ENCODE results near the gene ATOSA. TPM values are rescaled to one million over a fixed set of nuclear protein-coding genes. Genes with fewer than 3 reads are reported as not detected.

Gene ATOSA
- total and polyA plus RNA-seq, 2 of the 13 experiments (the other 11 are each of a cell fraction or from before 2014, with no cell fraction given), result 6.6 to 16.3 TPM

GRCh38 chr15:52678468-52679231, 538 bp downstream of the ATOSA start (continued):
- TF ChIP-seq YEATS2 (CRISPR knock-in tag; IDR thresholded peaks at IDR 0.05; ENCODE audit: borderline replicate concordance) (0 out of 2 replicates have a peak, but pooled peaks have one; percentile 12), SAP130 (CRISPR knock-in tag; IDR thresholded peaks at IDR 0.05; ENCODE audit: low read depth) (peak; percentile 70), ZNF441 (CRISPR knock-in tag; IDR thresholded peaks at IDR 0.05; ENCODE audit: borderline replicate concordance) (0 out of 2 replicates have a peak, but pooled peaks have one; percentile 29), SMAD3 (CRISPR knock-in tag; IDR thresholded peaks at IDR 0.05) (no peak), ZNF619 (CRISPR knock-in tag; IDR thresholded peaks at IDR 0.05) (no peak; the same call in 1 of the 2 replicates), SMAD1 (CRISPR knock-in tag; IDR thresholded peaks at IDR 0.05; ENCODE audit: borderline replicate concordance, low read depth) (no peak), ZFP36L1 (CRISPR knock-in tag; IDR thresholded peaks at IDR 0.05) (peak; percentile 76; the same call in 1 of the 2 replicates), AFF4 (CRISPR knock-in tag; IDR thresholded peaks at IDR 0.05) (no peak), MAFF (IDR thresholded peaks at IDR 0.05; ENCODE audit: low read depth, low read length) (no peak), PHB2 (IDR thresholded peaks at IDR 0.05; ENCODE audit: partially characterized antibody) (no peak), ELF1 (CRISPR knock-in tag; IDR thresholded peaks at IDR 0.05) (0 out of 2 replicates have a peak, but pooled peaks have one; percentile 63), ZBTB8A (CRISPR knock-in tag; IDR thresholded peaks at IDR 0.05; ENCODE audit: borderline replicate concordance, low read depth) (no peak), THRA (CRISPR knock-in tag; IDR thresholded peaks at IDR 0.05; ENCODE audit: borderline replicate concordance) (peak; percentile 97)
- TF ChIP-seq, protein P1, sequence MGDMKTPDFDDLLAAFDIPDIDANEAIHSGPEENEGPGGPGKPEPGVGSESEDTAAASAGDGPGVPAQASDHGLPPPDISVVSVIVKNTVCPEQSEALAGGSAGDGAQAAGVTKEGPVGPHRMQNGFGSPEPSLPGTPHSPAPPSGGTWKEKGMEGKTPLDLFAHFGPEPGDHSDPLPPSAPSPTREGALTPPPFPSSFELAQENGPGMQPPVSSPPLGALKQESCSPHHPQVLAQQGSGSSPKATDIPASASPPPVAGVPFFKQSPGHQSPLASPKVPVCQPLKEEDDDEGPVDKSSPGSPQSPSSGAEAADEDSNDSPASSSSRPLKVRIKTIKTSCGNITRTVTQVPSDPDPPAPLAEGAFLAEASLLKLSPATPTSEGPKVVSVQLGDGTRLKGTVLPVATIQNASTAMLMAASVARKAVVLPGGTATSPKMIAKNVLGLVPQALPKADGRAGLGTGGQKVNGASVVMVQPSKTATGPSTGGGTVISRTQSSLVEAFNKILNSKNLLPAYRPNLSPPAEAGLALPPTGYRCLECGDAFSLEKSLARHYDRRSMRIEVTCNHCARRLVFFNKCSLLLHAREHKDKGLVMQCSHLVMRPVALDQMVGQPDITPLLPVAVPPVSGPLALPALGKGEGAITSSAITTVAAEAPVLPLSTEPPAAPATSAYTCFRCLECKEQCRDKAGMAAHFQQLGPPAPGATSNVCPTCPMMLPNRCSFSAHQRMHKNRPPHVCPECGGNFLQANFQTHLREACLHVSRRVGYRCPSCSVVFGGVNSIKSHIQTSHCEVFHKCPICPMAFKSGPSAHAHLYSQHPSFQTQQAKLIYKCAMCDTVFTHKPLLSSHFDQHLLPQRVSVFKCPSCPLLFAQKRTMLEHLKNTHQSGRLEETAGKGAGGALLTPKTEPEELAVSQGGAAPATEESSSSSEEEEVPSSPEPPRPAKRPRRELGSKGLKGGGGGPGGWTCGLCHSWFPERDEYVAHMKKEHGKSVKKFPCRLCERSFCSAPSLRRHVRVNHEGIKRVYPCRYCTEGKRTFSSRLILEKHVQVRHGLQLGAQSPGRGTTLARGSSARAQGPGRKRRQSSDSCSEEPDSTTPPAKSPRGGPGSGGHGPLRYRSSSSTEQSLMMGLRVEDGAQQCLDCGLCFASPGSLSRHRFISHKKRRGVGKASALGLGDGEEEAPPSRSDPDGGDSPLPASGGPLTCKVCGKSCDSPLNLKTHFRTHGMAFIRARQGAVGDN (CRISPR knock-in tag; IDR thresholded peaks at IDR 0.05), result peak; percentile 66
- TF ChIP-seq, protein P2, sequence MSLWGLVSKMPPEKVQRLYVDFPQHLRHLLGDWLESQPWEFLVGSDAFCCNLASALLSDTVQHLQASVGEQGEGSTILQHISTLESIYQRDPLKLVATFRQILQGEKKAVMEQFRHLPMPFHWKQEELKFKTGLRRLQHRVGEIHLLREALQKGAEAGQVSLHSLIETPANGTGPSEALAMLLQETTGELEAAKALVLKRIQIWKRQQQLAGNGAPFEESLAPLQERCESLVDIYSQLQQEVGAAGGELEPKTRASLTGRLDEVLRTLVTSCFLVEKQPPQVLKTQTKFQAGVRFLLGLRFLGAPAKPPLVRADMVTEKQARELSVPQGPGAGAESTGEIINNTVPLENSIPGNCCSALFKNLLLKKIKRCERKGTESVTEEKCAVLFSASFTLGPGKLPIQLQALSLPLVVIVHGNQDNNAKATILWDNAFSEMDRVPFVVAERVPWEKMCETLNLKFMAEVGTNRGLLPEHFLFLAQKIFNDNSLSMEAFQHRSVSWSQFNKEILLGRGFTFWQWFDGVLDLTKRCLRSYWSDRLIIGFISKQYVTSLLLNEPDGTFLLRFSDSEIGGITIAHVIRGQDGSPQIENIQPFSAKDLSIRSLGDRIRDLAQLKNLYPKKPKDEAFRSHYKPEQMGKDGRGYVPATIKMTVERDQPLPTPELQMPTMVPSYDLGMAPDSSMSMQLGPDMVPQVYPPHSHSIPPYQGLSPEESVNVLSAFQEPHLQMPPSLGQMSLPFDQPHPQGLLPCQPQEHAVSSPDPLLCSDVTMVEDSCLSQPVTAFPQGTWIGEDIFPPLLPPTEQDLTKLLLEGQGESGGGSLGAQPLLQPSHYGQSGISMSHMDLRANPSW (CRISPR knock-in tag; IDR thresholded peaks at IDR 0.05; ENCODE audit: borderline replicate concordance), result peak; percentile 56; the same call in 1 of the 2 replicates

Measured in HepG2 (cell line).